Measurements from ENCODE around the gene TBPL2. TPM values are rescaled to one million over a fixed set of nuclear protein-coding genes. Genes with fewer than 3 reads are reported as not detected.

Gene TBPL2
- total RNA-seq, 1 donor from 2014 or later, result not detected

GRCh38 chr14:55416866-55417265, 23.6 kb downstream of the TBPL2 start:
- Mint-ChIP-seq H3K4me1 (ENCODE audit: unreplicated experiment) (peaks cover 7% of the 10 kb centered on the region), H3K27ac (no peak overlapping the region), H3K4me3 (no peak overlapping the region), H3K36me3 (no peaks in the 10 kb centered on the region), H3K9me3 (no peaks in the 10 kb centered on the region), H3K27me3 (peaks cover 13% of the 10 kb centered on the region)
- TF ChIP-seq CTCF (conservative IDR thresholded peaks at IDR 0.05), result peak; percentile 72
- DNase-seq (ENCODE audit: extremely low spot score, unreplicated experiment), result no peak

- peaks cover 13% of the 10 kb centered on the region for H3K27me3 Mint-ChIP-seq
- DNase-seq (ENCODE audit: extremely low spot score, unreplicated experiment), result no peak
- no peak overlapping the region for H3K4me3 Mint-ChIP-seq
- peaks cover 15% of the 10 kb centered on the region for H3K4me1 Mint-ChIP-seq (ENCODE audit: unreplicated experiment)
- no peak overlapping the region for H3K27ac Mint-ChIP-seq
- no peak for TF ChIP-seq CTCF (conservative IDR thresholded peaks at IDR 0.05)
- H3K36me3 Mint-ChIP-seq, result no peaks in the 10 kb centered on the region
- H3K9me3 Mint-ChIP-seq, result no peaks in the 10 kb centered on the region
Observed at GRCh38 chr14:55414551-55414950, 25.9 kb downstream of the TBPL2 start.

GRCh38 chr14:55412676-55413075, 27.7 kb downstream of the TBPL2 start:
- no peak for DNase-seq (ENCODE audit: extremely low spot score, unreplicated experiment)
- peak overlapping the region; percentile 95 for H3K27ac Mint-ChIP-seq
- no peak for TF ChIP-seq CTCF (conservative IDR thresholded peaks at IDR 0.05)
- H3K4me1 Mint-ChIP-seq (ENCODE audit: unreplicated experiment), result peaks cover 23% of the 10 kb centered on the region
- no peaks in the 10 kb centered on the region for H3K36me3 Mint-ChIP-seq
- H3K4me3 Mint-ChIP-seq, result peak overlapping the region; percentile 92
- H3K27me3 Mint-ChIP-seq, result peaks cover 13% of the 10 kb centered on the region
- no peaks in the 10 kb centered on the region for H3K9me3 Mint-ChIP-seq

- Mint-ChIP-seq H3K27me3 (peaks cover 13% of the 10 kb centered on the region), H3K4me1 (ENCODE audit: unreplicated experiment) (peaks cover 23% of the 10 kb centered on the region), H3K4me3 (peak within 1 kb of the TSS; percentile 92), H3K36me3 (no peaks in the 10 kb centered on the region), H3K9me3 (no peaks in the 10 kb centered on the region), H3K27ac (peak within 1 kb of the TSS; percentile 95)
- no peak for TF ChIP-seq CTCF (conservative IDR thresholded peaks at IDR 0.05)
- peak; percentile 88 for DNase-seq (ENCODE audit: extremely low spot score, unreplicated experiment)
Observed at GRCh38 chr14:55411426-55412389, 28.7 kb downstream of the TBPL2 start, which contains the start of gene ATG14. ATG14 (minus strand) TSS chr14:55411830; CDS start chr14:55411822, 8 bp downstream.

GRCh38 chr14:55410876-55411275, 29.5 kb downstream of the TBPL2 start:
- no peak for TF ChIP-seq CTCF (conservative IDR thresholded peaks at IDR 0.05)
- peak overlapping the region; percentile 92 for H3K4me3 Mint-ChIP-seq
- no peak for DNase-seq (ENCODE audit: extremely low spot score, unreplicated experiment)

More at GRCh38 chr14:55410876-55411275, 29.5 kb downstream of the TBPL2 start:
- peak overlapping the region; percentile 95 for H3K27ac Mint-ChIP-seq
- peaks cover 11% of the 10 kb centered on the region for H3K27me3 Mint-ChIP-seq
- peaks cover 23% of the 10 kb centered on the region for H3K4me1 Mint-ChIP-seq (ENCODE audit: unreplicated experiment)
- no peaks in the 10 kb centered on the region for H3K9me3 Mint-ChIP-seq
- H3K36me3 Mint-ChIP-seq, result no peaks in the 10 kb centered on the region

Measured in type B pancreatic cell (in vitro differentiated cells).